HepG2 (cell line): ENCODE measurements around the gene TBC1D19. TPM values are rescaled to one million over a fixed set of nuclear protein-coding genes. Genes with fewer than 3 reads are reported as not detected.

ENCODE experiments used
- ATF7 ChIP-seq, 2 experiments: fragments of 450-650 bp in 1 of 2; sonication (generic) in 1 of 2; formaldehyde crosslinking in 1 of 2; IDR thresholded peaks; 2 replicates each; pipeline versions ENCODE4 v1.4.0 to v1.6.1; 2016 to 2020; ENCODE audit warnings: antibody characterized with exemption in 1 of 2, mild to moderate bottlenecking in 1 of 2, missing genetic modification reagents in 1 of 2
- BCL6 ChIP-seq: IDR thresholded peaks from 2 replicates; pipeline ENCODE4 v1.6.1; 2016; ENCODE audit warnings: missing genetic modification reagents, missing compliant biosample characterization
- DBP ChIP-seq: sonication (generic); formaldehyde crosslinking; IDR thresholded peaks from 2 replicates; pipeline ENCODE4 v1.4.0; 2020; ENCODE audit warnings: missing genetic modification reagents; ENCODE audit errors: not compliant biosample characterization
- E2F5 ChIP-seq: sonication (generic); formaldehyde crosslinking; conservative IDR thresholded peaks from 2 replicates; pipeline ENCODE4 v1.4.0; 2020; ENCODE audit warnings: missing genetic modification reagents
- FOXJ3 ChIP-seq: sonication (generic); formaldehyde crosslinking; IDR thresholded peaks from 2 replicates; pipeline ENCODE4 v1.4.0; 2020; ENCODE audit warnings: missing genetic modification reagents, mild to moderate bottlenecking, borderline replicate concordance
- HNRNPH1 ChIP-seq: fragments of 200-400 bp; formaldehyde crosslinking; optimal IDR thresholded peaks from 2 replicates; pipeline ENCODE3; 2017; ENCODE audit warnings: mild to moderate bottlenecking, low read depth, low read length
- KLF13 ChIP-seq: sonication (generic); formaldehyde crosslinking; IDR thresholded peaks from 2 replicates; pipeline ENCODE4 v1.4.0; 2020; ENCODE audit warnings: mild to moderate bottlenecking, missing genetic modification reagents
- MXD1 ChIP-seq: sonication (generic); formaldehyde crosslinking; IDR thresholded peaks from 2 replicates; pipeline ENCODE4 v1.4.0; 2020; ENCODE audit warnings: mild to moderate bottlenecking, missing genetic modification reagents
- NFKB2 ChIP-seq: sonication (generic); formaldehyde crosslinking; IDR thresholded peaks from 2 replicates; pipeline ENCODE4 v1.4.0; 2020; ENCODE audit warnings: missing genetic modification reagents, borderline replicate concordance
- NFYB ChIP-seq: sonication (generic); formaldehyde crosslinking; IDR thresholded peaks from 2 replicates; pipeline ENCODE4 v1.4.0; 2020; ENCODE audit warnings: missing genetic modification reagents
- PHF8 ChIP-seq: sonication (generic); formaldehyde crosslinking; IDR thresholded peaks from 2 replicates; pipeline ENCODE4 v1.5.0; 2020; ENCODE audit warnings: missing genetic modification reagents
- POGK ChIP-seq: sonication (generic); formaldehyde crosslinking; conservative IDR thresholded peaks from 2 replicates; pipeline ENCODE4 v1.8.0; 2022; ENCODE audit warnings: mild to moderate bottlenecking, moderate library complexity, missing genetic modification reagents
- REPIN1 ChIP-seq: sonication (generic); formaldehyde crosslinking; IDR thresholded peaks from 2 replicates; pipeline ENCODE4 v1.8.0; 2022; ENCODE audit warnings: missing genetic modification reagents, low read depth, mild to moderate bottlenecking, borderline replicate concordance
- U2AF2 ChIP-seq: fragments of 200-400 bp; formaldehyde crosslinking; IDR thresholded peaks from 2 replicates; pipeline ENCODE4 v1.6.1; 2017; ENCODE audit warnings: low read depth, mild to moderate bottlenecking, low read length
- ZC3H13 ChIP-seq: sonication (generic); formaldehyde crosslinking; IDR thresholded peaks from 2 replicates; pipeline ENCODE4 v1.8.1; 2023; ENCODE audit warnings: mild to moderate bottlenecking, missing genetic modification reagents, moderate library complexity
- ZNF101 ChIP-seq: sonication (generic); formaldehyde crosslinking; IDR thresholded peaks from 2 replicates; pipeline ENCODE4 v1.4.0; 2020; ENCODE audit warnings: mild to moderate bottlenecking, low read depth, missing genetic modification reagents, borderline replicate concordance
- ZNF124 ChIP-seq: sonication (generic); formaldehyde crosslinking; IDR thresholded peaks from 2 replicates; pipeline ENCODE4 v1.4.0; 2020; ENCODE audit warnings: missing genetic modification reagents
- ZNF24 ChIP-seq: fragments of 450-650 bp; IDR thresholded peaks from 2 replicates; pipeline ENCODE4 v1.6.1; 2017; ENCODE audit warnings: antibody characterized with exemption, mild to moderate bottlenecking
- ZNF276 ChIP-seq: sonication (generic); formaldehyde crosslinking; IDR thresholded peaks from 2 replicates; pipeline ENCODE4 v1.4.0; 2020; ENCODE audit warnings: mild to moderate bottlenecking, low read depth, missing genetic modification reagents
- ZNF329 ChIP-seq: sonication (generic); formaldehyde crosslinking; IDR thresholded peaks from 2 replicates; pipeline ENCODE4 v1.9.0; 2021; ENCODE audit warnings: low read depth, mild to moderate bottlenecking, missing genetic modification reagents
- ZNF484 ChIP-seq: sonication (generic); formaldehyde crosslinking; IDR thresholded peaks from 2 replicates; pipeline ENCODE4 v1.5.1; 2020; ENCODE audit warnings: mild to moderate bottlenecking, low read depth, missing genetic modification reagents, borderline replicate concordance
- ZNF510 ChIP-seq: sonication (generic); formaldehyde crosslinking; IDR thresholded peaks from 2 replicates; pipeline ENCODE4 v1.4.0; 2020; ENCODE audit warnings: low read depth, mild to moderate bottlenecking, missing genetic modification reagents
- ZNF788 ChIP-seq: sonication (generic); formaldehyde crosslinking; IDR thresholded peaks from 2 replicates; pipeline ENCODE4 v1.5.0; 2020; ENCODE audit warnings: mild to moderate bottlenecking, missing genetic modification reagents, borderline replicate concordance
- polyA plus RNA-seq, 8 experiments: library from polyadenylated mRNA; depleted of rRNA in 3 of 8; stranded (reverse) in 7 of 8; unstranded in 1 of 8; fragments of >200 nt; fragmentation: Illumina TruSeq in 4 of 8; extraction: Trizol in 4 of 8; gene quantifications; 2 replicates each; pipeline versions ENCODE4 v1.2.1 to v1.2.3, GENCODE V29; 2011 to 2016; ENCODE audit warnings: low read depth in 4 of 8, missing spikeins in 1 of 8, mixed read lengths in 1 of 8; ENCODE audit not compliant: insufficient read depth in 1 of 8
- total RNA-seq, 5 experiments: library from RNA; depleted of rRNA; stranded (reverse); fragments of >200 nt; fragmentation: Illumina TruSeq; extraction: Trizol; gene quantifications; 2 replicates each; pipeline ENCODE4 v1.2.3, GENCODE V29; 2016; ENCODE audit warnings: low read depth in 1 of 5

Gene TBC1D19
- total and polyA plus RNA-seq, 2 of the 13 experiments (the other 11 are each of a cell fraction or from before 2014, with no cell fraction given), result 1.6 to 3.5 TPM

GRCh38 chr4:26583865-26584652 lies at the start of gene TBC1D19 (continued):
- TF ChIP-seq POGK (CRISPR knock-in tag) (peak; percentile 91), MXD1 (CRISPR knock-in tag) (no peak; the same call in 1 of the 2 replicates), U2AF2 (no peak), ZNF788 (CRISPR knock-in tag) (peak; percentile 95), ZNF124 (CRISPR knock-in tag) (no peak), ATF7 (IDR thresholded peaks at IDR 0.05) (no peak), ATF7 (CRISPR knock-in tag; IDR thresholded peaks at IDR 0.05) (peak; percentile 40; the same call in 1 of the 2 replicates), HNRNPH1 (no peak), DBP (CRISPR knock-in tag) (no peak), E2F5 (no peak), ZNF24 (peak; percentile 36; the same call in 1 of the 2 replicates), ZNF101 (CRISPR knock-in tag) (no peak), ZNF510 (CRISPR knock-in tag) (no peak), REPIN1 (CRISPR knock-in tag) (peak; percentile 88), FOXJ3 (CRISPR knock-in tag) (0 out of 2 replicates have a peak, but pooled peaks have one; percentile 18), ZNF329 (CRISPR knock-in tag) (0 out of 2 replicates have a peak, but pooled peaks have one; percentile 61), PHF8 (peak; percentile 88), ZNF484 (CRISPR knock-in tag) (no peak), NFKB2 (CRISPR knock-in tag) (peak; percentile 73; the same call in 1 of the 2 replicates), NFYB (CRISPR knock-in tag) (peak; percentile 42; the same call in 1 of the 2 replicates), KLF13 (CRISPR knock-in tag) (no peak), BCL6 (peak; percentile 61), ZC3H13 (CRISPR knock-in tag) (no peak), ZNF276 (CRISPR knock-in tag) (peak; percentile 50; the same call in 1 of the 2 replicates)
